Right lobe of liver (tissue), 6 donors: Measurements from ENCODE around the gene COL3A1. TPM values are rescaled to one million over a fixed set of nuclear protein-coding genes. Genes with fewer than 3 reads are reported as not detected.

Experiments
- ATAC-seq, 4 donors: fragments of 200-7000 bp; cut with Tn5 transposase; one replicate each; pipeline ENCODE4 v1.9.1; 2020; ENCODE audit warnings: mild to moderate bottlenecking in 4 of 4, moderate library complexity in 4 of 4
- DNase-seq, 3 donors: peaks; one replicate each; pipeline ENCODE4 v3.0.0-alpha.2; 2020
- H3K27ac ChIP-seq, 3 donors: fragments of 200-600 bp; one replicate each; pipeline ENCODE4 v1.8.0; 2022
- H3K27me3 ChIP-seq, 2 donors: fragments of 200-600 bp; one replicate each; pipeline ENCODE4 v1.8.0; 2022
- H3K36me3 ChIP-seq, 4 donors: fragments of 200-600 bp; sonication (generic) in 1 of 4; one replicate each; pipeline versions ENCODE4 v1.5.1 to v1.8.0; 2017 to 2022; ENCODE audit warnings: control low read depth in 1 of 4
- H3K4me1 ChIP-seq, 4 donors: fragments of 200-600 bp; sonication (generic) in 1 of 4; one replicate each; pipeline versions ENCODE4 v1.5.1 to v1.8.0; 2017 to 2022; ENCODE audit warnings: control low read depth in 1 of 4
- H3K4me3 ChIP-seq, 3 donors: fragments of 200-600 bp; one replicate each; pipeline ENCODE4 v1.8.0; 2022
- H3K9me3 ChIP-seq, 4 donors: fragments of 200-600 bp; sonication (generic) in 1 of 4; one replicate each; pipeline versions ENCODE4 v1.5.1 to v1.8.0; 2017 to 2022; ENCODE audit warnings: control low read depth in 1 of 4
- CTCF ChIP-seq, 4 donors: fragments of 200-600 bp in 3 of 4; fragments of 450-650 bp in 1 of 4; IDR thresholded peaks; one replicate each; pipeline versions ENCODE4 v1.5.1 to v1.8.0; 2016 to 2022; ENCODE audit warnings: antibody characterized with exemption in 4 of 4, mild to moderate bottlenecking in 2 of 4
- POLR2A ChIP-seq: fragments of 450-650 bp; IDR thresholded peaks from one replicate; pipeline ENCODE4 v1.6.1; 2017; ENCODE audit warnings: antibody characterized with exemption, mild to moderate bottlenecking
- WGBS: methylation state at CpG from one replicate; pipeline ENCODE4 v1.1.6; 2018; ENCODE audit warnings: low coverage, low lambda C conversion rate; ENCODE audit not compliant: insufficient coverage; ENCODE audit errors: missing lambda C conversion rate; 5-methylcytosine and 5-hydroxymethylcytosine counted together
- intact Hi-C, 2 donors: fragments of 100-400 bp; cut with DNase I; formaldehyde crosslinking; loops; one replicate each; pipeline versions ENCODE4 v1.11.2 to v1.14.1; 2022
- total RNA-seq, 6 experiments: library from RNA; depleted of rRNA in 2 of 6; stranded (reverse); fragments of >200 nt in 2 of 6; fragmentation: NEBNext Ultra II Directional in 3 of 6; extraction: Animal tissue kit (Norgen Biotek cat#: 25700) in 3 of 6; gene quantifications; one replicate each; pipeline versions ENCODE4 v1.1.0 to v1.2.4, GENCODE V29; 2016 to 2023
- donor health status: DM: no; HTN: yes; CAD: no.
- donor health status: DM: no; HTN: no; CAD: no.
- donor health status: DM: no; HTN: no; CAD: no.
- donor health status: DM: no; HTN: yes; CAD: no.
- donor health status: DM: no; HTN: yes; CAD: no.

Gene COL3A1
- total RNA-seq, 6 experiments from 2014 or later, result 13.8 to 97.0 (median 60.9) TPM

- Histone ChIP-seq H3K4me3 (no peak overlapping the region), H3K27me3 (no peaks in the 10 kb centered on the region), H3K9me3 (no peaks in the 10 kb centered on the region), H3K4me1 (no peaks in the 10 kb centered on the region), H3K36me3 (no peaks in the 10 kb centered on the region), H3K27ac (no peak overlapping the region)
- no peak for TF ChIP-seq POLR2A
- TF ChIP-seq CTCF (IDR thresholded peaks at IDR 0.05), result no peak
- DNase-seq (no peak), ATAC-seq (no peak)
- 57% methylated on average over 2 of the region's 2 CpGs for WGBS
- intact Hi-C loops, result no loop called here
Measured at GRCh38 chr2:189013671-189014448, 39.7 kb downstream of the COL3A1 start.

- TF ChIP-seq CTCF (IDR thresholded peaks at IDR 0.05) (no peak), POLR2A (no peak)
- Histone ChIP-seq H3K27ac (no peak overlapping the region), H3K4me1 (no peaks in the 10 kb centered on the region), H3K27me3 (no peaks in the 10 kb centered on the region), H3K4me3 (no peak overlapping the region), H3K9me3 (no peaks in the 10 kb centered on the region), H3K36me3 (no peaks in the 10 kb centered on the region)
- intact Hi-C loops, result no loop called here
- DNase-seq, result no peak
- 43% methylated on average over 2 of the region's 2 CpGs for WGBS
- peak in 1 of 4 donors; percentile 57 for ATAC-seq
Measured at GRCh38 chr2:189014449-189015138, 40.4 kb downstream of the COL3A1 start.

- Histone ChIP-seq H3K4me1 (no peaks in the 10 kb centered on the region), H3K27me3 (no peaks in the 10 kb centered on the region), H3K36me3 (no peaks in the 10 kb centered on the region), H3K9me3 (no peaks in the 10 kb centered on the region), H3K27ac (no peak overlapping the region), H3K4me3 (no peak overlapping the region)
- intact Hi-C loops, result no loop called here
- WGBS, result 35% methylated on average over 1 of the region's 1 CpG
- DNase-seq (no peak), ATAC-seq (no peak)
- TF ChIP-seq POLR2A (no peak), CTCF (IDR thresholded peaks at IDR 0.05) (no peak)
Measured at GRCh38 chr2:189015359-189015758, 41.2 kb downstream of the COL3A1 start.

GRCh38 chr2:189016311-189016861, 42.2 kb downstream of the COL3A1 start:
- intact Hi-C loops, result no loop called here
- TF ChIP-seq POLR2A (no peak), CTCF (IDR thresholded peaks at IDR 0.05) (no peak)
- no peak overlapping the region for H3K4me3 ChIP-seq
- no peaks in the 10 kb centered on the region for H3K4me1 ChIP-seq
- no peaks in the 10 kb centered on the region for H3K36me3 ChIP-seq
- ATAC-seq, result no peak
- H3K27me3 ChIP-seq, result no peaks in the 10 kb centered on the region
- no peaks in the 10 kb centered on the region for H3K9me3 ChIP-seq
- DNase-seq, result no peak
- H3K27ac ChIP-seq, result no peak overlapping the region
